Stimulated activated CD4-positive, alpha-beta T cell treated with anti-CD3 and anti-CD28 coated beads, Interleukin-4, amount 100 ng/mL, for 24 hours (primary cell): Measurements from ENCODE around the gene NAGS.
"Not testable (repeated sequence)": the region's sequence is repeated elsewhere in the genome, so short reads cannot be mapped to it uniquely, and the experiment has no call there.

ENCODE experiments used
- DNase-seq: peaks from one replicate; pipeline ENCODE4 v3.0.0-alpha.2; 2020

NAGS gene

DNA sequence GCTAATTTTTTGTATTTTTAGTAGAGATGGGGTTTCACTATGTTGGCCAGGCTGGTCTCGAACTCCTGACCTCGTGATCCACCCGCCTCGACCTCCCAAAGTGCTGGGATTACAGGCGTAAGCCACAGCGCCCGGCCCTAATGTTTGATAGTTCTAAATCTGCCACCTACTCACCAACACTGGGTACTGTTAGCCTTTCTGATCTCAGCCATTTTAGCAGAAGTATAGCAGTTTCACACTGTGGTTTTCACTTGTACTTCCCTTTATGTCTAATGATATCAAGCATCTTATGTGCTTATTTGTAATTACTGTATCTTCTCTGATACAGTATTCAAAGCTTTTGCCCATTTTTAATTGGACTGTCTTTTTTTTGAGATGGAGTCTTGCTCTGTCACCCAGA is 42.5 kb downstream of the NAGS start:
- not testable (repeated sequence) for DNase-seq

DNA sequence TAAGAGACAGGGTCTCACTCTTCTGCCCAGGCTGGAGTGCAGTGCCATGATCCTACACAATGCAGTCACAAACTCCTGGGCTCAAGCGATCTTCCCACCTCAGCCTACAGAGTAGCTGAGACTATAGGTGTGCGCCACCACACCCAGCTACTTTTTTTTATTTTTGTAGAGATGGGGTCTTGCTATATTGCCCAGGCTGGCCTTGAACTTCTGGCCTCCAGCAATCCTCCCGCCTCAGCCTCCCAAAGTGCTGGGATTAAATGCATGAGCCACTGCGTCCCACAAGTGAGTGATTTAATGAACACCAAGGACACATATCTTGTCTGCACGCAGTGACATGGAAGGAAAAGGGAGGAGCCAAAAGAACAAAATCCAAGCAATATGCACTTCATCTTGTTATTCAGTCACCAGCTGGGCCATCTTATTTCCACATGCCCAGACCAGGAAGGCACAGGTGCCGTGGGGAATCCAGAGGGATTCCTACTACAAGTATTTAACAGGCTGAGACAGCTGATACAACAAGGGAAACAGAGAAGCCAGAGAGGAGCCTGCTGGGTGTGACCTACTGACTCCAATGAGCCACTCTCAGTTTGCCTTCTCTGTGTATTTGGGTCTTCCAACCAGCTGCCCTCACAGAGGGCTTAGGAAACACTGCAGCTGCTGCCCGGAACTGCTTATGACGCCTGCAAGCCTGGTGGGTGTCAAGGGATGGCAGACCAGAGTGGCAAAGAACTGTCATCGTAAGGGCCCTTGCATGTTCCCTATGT is 45.1 kb downstream of the NAGS start:
- no peak for DNase-seq

DNA sequence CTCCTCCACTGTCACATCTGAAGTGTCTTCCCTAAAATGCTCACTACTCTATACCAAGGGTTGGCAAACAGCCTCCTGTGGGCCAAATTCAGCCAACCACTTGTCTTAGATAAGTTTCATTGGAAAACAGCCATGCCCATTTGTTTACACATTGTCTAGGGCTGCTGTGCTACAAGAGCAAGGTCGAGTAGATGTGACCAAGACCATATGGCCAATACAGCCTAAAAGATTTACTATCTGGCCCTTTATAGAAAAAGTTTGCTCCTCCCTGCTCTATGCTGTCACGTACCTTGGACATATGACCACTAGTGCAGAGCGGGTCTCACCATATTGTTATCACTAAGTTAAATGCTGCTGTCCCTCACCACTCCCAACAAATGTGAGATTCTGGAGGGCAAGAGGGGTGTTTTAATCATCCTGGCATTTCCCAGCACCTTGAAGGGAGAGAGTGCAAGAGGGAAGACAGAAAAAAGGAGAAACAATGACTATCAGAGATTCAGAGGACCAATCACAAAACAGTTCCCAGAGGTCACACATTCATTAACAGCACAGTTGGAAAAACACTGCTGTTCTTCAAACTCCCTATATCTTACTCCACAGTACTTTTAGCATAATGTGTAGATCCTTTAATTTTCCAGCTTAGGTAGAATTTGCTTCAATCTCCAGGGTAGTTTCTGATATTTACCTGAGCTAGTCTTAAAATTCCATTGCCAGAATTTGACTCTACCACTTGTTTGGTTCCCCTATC is 48.9 kb downstream of the NAGS start:
- no peak for DNase-seq
